Urothelium cell line (cell line): Measurements from ENCODE around the gene CAMTA1.
A peak's percentile ranks its signal among the peaks of the same experiment; 100 is the strongest.
"Not testable (repeated sequence)": the region's sequence is repeated elsewhere in the genome, so short reads cannot be mapped to it uniquely, and the experiment has no call there.

ENCODE experiments used
- DNase-seq: peaks from one replicate; pipeline ENCODE4 v3.0.0; 2011; ENCODE audit warnings: low spot score, mixed read lengths
- FAIRE-seq: peaks from 2 replicates; lab custom pipeline; 2011; peaks lifted over from hg19 to GRCh38; lab: Jason Lieb, UNC

CAMTA1 gene, protein sequence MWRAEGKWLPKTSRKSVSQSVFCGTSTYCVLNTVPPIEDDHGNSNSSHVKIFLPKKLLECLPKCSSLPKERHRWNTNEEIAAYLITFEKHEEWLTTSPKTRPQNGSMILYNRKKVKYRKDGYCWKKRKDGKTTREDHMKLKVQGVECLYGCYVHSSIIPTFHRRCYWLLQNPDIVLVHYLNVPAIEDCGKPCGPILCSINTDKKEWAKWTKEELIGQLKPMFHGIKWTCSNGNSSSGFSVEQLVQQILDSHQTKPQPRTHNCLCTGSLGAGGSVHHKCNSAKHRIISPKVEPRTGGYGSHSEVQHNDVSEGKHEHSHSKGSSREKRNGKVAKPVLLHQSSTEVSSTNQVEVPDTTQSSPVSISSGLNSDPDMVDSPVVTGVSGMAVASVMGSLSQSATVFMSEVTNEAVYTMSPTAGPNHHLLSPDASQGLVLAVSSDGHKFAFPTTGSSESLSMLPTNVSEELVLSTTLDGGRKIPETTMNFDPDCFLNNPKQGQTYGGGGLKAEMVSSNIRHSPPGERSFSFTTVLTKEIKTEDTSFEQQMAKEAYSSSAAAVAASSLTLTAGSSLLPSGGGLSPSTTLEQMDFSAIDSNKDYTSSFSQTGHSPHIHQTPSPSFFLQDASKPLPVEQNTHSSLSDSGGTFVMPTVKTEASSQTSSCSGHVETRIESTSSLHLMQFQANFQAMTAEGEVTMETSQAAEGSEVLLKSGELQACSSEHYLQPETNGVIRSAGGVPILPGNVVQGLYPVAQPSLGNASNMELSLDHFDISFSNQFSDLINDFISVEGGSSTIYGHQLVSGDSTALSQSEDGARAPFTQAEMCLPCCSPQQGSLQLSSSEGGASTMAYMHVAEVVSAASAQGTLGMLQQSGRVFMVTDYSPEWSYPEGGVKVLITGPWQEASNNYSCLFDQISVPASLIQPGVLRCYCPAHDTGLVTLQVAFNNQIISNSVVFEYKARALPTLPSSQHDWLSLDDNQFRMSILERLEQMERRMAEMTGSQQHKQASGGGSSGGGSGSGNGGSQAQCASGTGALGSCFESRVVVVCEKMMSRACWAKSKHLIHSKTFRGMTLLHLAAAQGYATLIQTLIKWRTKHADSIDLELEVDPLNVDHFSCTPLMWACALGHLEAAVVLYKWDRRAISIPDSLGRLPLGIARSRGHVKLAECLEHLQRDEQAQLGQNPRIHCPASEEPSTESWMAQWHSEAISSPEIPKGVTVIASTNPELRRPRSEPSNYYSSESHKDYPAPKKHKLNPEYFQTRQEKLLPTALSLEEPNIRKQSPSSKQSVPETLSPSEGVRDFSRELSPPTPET (N-terminal part only)

DNA sequence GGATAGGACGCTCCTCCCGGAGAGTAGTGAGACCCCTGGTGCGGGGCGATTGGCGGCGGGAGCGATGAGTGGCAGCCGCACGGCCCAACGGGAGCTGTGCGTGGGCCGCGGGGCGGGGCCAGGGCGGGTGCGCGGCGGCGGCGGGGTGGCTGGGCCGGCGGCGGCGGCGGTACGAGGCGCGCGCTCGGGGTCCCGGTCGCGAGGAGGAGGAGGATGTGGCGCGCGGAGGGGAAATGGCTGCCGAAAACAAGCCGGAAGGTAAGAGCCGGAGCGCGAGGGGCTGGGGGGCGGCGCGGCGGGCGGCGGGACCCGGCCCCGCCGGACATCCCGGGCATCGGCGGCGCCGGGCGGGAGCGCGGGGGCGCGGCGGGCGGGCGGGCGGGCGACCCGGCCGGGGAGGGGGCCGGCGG is at the start of gene CAMTA1:
Gene CAMTA1 (plus strand): TSS at position 137 of the 410 bp plus-strand sequence. CDS start 77 bp downstream, at position 214.
- DNase-seq = no peak
- FAIRE-seq = no peak

DNA sequence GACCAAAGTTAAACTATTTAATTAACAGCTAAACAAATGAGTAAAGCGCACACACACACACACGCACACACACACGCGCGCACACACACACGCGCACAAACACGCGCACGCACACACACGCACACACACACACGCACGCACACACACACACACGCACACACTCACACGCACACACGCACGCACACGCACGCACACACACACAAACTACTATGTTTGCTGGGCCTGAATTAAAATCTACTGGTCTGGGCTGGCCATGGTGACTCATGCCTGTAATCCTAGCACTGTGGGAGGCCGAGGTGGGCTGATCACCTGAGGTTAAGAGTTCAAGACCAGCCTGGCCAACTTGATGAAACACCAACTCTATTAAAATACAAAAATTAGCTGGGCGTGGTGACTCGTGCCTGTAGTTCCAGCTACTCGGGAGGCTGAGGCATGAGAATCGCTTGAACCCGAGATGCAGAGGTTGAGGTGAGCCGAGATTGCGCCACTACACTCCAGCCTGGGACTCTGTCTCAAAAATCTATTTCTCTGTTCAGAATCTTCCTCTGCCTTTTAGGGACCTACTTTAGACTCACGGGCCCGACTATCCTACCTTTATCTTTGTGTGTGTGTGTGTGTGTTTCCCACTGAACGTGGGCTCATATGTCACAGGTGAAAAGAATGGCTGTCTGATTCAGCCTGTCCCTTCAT is 46.1 kb upstream of the CAMTA1 start:
- FAIRE-seq = no peak
- DNase-seq = no peak

DNA sequence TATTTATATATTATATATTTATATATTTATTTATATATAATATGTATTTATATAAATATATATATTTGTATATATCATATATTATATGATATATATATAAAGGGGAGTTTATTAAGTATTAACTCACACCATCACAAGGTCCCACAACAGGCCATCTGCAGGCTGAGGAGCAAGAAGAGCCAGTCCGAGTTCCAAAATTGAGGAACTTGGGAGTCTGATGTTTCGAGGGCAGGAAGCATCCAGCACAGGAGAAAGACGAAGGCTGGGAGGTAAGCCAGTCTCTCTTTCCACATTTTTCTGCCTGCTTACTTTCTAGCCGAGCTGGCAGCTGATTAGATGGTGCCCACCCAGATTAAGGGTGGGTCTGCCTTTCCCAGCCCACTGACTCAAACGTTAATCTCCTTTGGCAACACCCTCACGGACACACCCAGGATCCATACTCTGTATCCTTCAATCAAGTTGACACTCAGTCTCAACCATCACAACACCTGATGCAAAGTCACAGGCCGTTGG is 42.5 kb upstream of the CAMTA1 start:
- not testable (repeated sequence) for FAIRE-seq, DNase-seq

DNA sequence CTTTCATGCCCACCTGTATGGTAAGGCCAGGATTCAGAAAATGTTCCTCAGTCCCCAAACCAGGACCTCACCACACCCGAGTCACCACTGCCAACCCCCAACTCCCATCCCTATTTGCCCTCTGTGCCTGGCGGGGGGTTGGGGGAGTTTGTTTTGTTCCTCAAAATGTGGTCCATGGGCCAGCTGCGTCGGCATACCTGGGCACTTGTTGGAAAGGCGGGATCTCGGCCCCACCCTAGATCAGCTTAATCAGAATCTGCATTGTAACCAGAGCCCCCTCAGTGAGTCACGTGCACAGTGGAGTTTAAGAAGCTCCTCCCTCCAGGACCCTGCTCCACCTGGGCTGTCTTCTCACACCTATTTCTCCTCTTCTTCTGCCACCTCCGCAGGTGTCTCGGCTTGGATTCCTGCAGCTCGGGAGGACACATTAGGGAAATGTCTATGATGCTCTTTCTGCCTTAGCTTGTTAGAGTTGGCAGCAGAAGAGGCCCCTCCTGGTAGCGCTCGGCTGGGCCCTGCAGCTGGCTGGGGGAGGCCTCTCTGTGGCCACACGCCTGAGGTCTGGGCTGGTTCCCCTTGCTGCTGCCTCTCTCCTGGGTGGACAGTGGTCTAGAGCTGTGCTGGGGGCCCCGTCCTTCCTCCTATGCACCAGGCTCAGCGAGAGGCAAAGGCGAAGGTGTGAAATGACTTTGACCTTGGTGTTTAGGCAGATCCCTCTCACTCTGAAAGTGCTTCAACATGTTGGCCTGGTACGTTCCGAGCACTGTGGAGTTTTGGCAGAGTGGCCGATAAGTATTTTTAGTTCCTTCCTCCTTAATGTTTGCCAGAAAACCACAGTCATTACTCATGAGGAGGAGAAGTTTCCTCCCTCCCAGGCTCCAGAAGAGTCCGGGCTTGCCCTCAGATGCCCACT is 41.8 kb upstream of the CAMTA1 start:
- DNase-seq (peak; percentile 63), FAIRE-seq (no peak)

DNA sequence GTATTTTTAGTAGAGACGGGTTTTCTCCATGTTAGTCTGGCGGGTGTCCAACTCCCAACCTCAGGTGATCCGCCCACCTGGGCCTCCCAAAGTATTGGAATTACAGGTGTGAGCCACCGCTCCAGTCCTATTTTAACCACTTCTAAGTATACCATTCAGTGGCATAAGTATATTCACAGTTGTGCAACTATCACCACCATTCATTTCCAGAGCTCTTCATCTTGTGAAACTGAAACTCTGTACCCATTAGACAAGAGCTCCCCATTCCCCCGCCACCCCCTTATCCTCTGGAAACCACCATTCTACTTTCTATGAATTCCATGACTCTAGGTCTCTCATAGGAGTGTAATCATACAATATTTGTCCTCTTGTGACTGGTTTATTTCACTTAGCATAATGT is 40.2 kb upstream of the CAMTA1 start:
- FAIRE-seq (no peak), DNase-seq (no peak)

DNA sequence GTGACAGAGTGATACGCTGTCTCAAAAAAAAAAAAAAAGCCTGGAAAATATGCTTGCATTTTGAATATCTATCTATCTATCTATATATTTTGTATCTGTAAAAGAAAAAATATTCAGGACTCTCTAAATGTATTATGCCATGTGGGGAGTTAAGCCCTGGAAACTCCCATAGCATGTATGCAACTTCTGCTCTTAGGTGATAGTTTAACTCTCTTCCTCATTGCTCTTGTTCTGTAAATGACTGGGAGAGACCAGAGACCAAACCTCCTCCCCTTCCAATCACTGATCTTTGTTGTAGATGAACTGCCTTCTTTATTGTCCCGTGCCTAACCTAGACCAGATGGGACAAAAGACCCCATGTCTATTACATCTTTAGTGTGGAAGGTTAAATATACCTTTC is 37.6 kb upstream of the CAMTA1 start:
- FAIRE-seq = no peak
- no peak for DNase-seq

DNA sequence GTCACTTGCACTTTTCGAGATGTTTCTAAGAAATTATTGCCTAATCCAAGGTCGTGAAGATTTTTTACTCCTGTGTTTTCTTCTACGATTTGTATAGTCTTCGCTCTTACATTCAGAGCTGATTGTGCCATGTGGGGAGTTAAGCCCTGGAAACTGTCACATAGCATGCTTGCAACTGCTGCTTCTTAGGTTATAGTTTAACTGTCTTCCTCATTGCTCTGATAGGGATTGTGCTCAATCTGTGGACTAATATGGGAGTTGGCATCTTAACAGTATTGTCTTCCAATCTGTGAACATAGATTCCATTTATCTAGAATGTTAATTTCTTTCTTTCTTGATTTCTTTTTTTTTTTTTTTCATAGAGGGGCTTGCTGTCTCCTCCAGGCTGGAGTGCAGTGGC is 34.8 kb upstream of the CAMTA1 start:
- DNase-seq (no peak), FAIRE-seq (no peak)

DNA sequence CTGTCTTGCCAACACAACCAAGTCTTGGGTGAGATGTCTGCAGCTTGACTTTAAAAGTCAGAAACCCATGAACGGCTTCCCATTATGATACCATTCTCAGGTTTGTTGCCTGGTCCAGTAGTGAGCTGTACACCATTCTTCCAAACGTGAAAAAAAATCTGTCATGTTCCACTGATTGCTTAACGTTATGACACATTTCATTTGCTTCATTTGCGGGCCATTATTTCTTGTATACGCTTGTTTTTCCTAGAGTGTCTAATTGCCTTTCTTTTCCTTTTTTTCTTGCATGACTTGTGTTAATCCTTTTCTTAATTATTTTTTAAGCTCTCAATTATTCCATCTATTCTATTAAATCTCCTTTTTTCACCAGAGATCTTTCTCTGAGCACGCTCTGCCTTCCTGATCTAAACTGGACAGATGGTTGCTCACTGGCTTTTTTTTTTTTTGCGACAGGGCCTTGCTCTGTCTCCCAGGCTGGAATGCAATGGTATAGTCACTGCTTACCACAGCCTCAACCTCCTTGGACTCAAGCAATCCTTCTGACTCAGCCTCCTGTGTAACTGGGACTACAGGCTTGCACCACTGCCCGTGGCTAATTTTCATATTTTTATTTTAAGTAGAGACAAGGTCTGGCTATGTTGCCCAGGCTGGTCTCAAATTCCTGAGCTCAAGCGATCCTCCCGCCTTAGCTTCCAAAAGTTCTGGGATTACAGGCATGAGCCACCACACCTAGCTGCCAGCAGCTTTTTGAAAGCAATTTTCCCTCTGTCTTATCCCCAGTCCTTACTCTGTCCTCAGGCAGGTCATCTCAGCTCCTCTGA is 31.7 kb upstream of the CAMTA1 start:
- FAIRE-seq (no peak), DNase-seq (no peak)

DNA sequence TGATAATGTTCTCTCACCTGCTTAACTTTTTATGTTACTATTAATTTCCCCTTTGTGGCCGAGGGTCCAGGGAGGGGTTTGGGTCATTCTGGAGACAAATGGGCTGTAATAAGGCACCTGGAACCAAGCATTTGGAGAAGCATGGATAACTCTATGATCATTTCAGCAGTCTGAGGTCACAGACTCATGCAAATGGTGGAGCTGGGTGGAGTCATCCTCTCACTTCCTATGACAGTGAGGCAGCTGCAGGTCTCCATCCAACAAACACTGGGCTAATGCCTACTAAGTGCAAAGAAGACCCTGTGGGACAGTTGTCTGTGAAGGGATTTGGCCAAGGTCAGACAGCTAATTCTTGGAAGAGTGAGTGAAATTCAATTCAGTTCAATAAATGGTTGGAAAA is 28.8 kb upstream of the CAMTA1 start:
- DNase-seq (no peak), FAIRE-seq (no peak)

DNA sequence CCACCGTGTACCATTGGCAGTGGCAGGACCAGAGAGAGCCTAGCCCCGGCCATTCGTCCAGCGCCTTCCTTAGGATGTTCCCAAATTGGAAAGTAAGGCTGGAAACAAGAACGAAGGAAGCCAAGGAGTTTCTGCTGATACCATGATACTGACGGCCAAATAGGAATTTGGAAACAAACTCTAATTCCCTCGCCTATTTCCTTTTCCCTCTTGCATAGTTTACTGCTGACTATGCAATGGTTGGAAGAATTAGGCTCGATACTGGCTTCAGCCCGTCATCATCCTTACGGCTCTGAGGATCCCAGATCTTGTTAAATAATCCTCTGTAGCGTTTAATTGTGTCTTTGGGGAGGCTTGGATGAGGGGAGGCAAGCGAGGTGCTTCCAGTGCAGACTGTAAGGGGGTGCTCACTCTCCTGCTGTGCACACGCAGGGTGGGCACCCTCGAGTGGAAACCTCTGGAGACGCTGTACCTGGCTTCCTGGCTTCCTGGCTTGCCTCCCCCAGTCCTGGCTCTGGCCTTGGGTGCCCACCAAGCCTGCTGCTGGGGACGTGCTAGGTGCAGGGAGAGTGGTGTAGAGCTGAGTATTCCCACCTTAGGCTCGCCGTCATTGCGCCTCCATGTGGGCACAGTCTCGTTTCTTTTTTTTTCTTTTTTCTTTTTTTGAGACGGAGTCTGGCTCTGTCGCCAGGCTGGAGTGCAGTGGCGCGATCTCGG is 27.4 kb upstream of the CAMTA1 start:
- no peak for FAIRE-seq
- no peak for DNase-seq

DNA sequence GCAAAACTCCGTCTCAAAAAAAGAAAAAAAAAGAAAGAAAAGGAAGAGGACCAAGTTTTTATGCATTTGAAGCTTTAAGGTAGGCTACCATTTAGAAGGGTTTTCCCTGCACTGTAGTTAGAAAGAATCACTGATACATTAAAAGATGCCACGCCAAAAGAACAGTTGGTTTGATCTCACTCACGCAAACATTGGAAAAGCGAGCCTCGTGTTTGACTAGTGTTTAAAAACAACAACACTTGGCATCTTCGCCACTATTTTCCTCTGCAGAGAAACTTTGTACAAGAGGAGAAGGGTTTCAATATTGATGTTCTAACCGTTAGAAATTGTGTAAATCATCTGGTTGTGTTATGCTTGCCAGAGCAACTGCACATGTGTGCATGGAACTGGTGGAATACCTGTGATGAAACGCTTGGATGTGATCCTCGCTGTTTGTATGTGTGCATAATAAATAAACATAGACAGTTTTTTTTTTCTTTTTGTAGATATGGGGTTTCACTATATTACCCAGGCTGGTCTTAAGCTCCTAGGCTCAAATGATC is 24.0 kb upstream of the CAMTA1 start:
- DNase-seq = no peak
- no peak for FAIRE-seq

DNA sequence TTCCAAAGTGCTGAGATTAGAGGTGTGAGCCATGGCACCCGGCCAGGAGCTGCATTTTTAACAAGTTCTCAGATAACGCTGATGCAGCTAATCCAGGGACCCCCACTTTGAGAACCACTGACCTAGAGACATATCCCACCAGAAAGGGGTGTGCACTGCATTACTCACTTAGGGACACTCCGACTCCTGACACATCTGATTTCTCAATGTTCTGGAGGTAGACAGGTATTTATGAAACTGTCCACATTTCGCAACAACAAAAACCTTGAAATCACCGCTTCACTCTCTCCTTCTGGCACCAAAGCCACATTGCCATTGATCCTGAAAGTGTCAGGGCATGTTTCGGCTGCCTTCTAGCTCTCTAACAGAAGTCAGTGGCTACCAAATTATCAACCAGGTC is 23.2 kb upstream of the CAMTA1 start:
- FAIRE-seq (no peak), DNase-seq (no peak)

DNA sequence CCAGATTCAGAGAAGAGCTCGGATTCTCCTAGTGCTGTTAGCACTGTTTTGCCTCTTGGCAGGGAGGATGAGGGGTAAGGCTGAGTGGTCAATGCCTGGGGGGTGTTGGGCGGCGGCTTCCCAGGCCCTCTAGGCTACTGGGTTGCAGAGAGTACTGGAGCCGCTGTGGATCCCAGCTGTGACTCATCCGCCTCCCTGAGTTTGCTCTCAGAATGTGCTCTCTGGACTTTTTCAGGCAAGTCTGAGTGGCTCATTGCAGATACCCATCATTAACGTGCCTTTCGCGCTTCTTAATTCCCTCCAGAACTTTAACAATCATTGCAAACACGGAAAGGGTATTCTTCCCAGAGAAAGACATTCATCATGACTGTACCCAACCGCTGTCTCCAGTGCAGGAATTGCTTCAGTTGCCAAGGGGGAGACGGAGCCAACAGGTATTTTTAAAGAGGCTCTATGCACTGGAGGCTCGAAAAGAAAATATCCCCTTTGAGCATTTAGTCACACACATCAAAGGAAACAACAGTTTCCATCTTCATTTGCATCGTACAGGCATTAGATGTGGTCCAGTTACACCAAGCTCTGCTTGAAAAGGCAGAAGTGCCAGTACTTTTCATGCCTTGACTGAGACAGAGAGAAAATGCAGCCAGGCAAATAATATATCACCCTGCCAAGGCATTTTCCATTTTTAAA is 14.4 kb upstream of the CAMTA1 start:
- FAIRE-seq = no peak
- peak; percentile 22 for DNase-seq

DNA sequence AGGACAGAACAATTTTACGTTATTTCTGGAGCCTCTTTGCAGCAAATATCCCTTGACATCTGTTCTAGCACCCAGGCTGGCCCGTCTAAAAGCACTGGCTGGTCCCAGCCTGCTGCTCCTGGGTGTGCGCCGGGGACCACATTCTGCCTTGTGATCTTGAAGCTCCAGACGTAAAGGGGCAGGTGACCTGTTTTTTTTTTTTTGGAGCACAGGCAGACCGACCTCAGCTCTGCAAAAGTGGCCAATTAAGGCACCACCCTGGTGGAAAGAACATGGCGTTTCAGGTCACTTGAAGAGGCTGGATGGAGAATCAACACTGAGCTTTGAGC is 13.8 kb upstream of the CAMTA1 start:
- FAIRE-seq (no peak), DNase-seq (no peak)

DNA sequence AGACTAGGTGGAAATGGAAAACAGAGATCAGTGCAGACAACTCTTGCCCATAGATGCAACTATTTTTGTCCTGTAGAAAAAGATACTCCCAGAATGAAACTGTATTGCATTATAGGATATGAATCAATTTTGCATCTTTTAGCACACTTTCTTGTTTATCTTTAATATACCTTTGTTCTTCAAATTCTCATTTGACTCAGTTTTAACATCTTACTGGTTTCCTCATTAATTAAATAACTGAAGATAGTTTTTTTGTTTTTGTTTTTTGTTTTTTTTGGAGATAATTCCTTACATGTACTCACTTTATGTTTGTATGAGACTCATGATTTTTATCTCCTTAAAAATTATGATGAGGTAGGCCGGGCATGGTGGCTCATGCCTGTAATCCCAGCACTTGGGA is 10.9 kb upstream of the CAMTA1 start:
- DNase-seq (no peak), FAIRE-seq (no peak)

DNA sequence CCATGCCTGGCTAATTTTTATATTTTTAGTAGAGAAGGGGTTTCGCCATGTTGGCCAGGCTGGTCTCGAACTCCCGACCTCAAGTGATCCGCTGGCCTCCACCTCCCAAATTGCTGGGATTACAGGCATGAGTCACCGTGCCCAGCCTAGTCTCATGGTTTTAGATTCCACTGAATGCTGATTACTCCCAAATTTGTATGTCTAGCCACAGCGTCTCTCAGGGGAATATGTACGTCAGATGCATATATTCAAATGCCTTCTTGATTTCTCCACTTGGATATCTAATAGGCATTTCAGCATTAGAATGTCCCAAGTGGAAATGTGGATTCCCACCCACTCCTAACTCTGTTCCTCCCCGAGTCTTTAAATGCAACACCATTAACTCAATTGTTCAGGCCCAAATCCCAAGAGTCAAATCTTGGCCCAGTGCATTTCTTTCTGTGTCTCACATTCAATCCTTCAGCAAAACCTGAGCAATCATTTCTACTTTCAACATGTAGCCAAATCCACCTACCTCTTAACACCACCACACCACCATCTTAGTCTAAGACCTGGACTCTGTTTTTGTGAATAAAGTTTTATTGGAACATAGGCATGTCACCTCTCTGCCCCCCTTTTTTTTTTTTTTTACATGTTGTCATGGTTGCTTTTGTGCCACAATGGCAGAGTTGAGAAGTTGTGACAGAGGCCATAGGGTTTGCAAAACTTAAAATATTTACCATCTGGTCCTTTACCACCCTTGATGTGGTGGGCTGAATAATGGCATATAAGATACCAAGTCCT is 9.8 kb upstream of the CAMTA1 start:
- DNase-seq (no peak), FAIRE-seq (no peak)
